ENCODE measurements around the gene ANKK1.

ANKK1 gene

DNA sequence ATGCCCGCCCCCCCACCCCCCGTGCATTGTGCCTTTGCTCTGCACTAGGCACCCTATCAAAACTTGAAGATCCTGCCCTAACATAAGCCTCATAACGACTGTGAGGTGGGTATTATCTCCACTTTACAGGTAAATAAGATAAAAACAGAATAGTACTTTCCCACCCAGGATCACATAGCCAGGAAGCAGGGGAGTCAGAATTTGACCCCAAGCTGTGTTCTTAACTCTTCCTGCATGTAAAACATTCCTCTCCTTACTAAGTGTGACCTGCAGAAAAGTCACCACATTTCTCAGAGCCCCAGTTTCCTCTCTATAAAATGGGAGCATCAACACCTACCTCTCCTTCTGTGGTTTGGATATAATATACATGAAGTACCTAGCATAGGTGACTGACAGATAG, 18.2 kb upstream of the ANKK1 start:
- H3K9me3 Mint-ChIP-seq = no peaks in the 10 kb centered on the region
- no peak overlapping the region for H3K27ac Mint-ChIP-seq
- peaks cover 13% of the 10 kb centered on the region for H3K36me3 Mint-ChIP-seq (ENCODE audit: low read depth)
- H3K4me1 Mint-ChIP-seq (ENCODE audit: low read depth) = peaks cover 11% of the 10 kb centered on the region
- H3K4me3 Mint-ChIP-seq = no peak overlapping the region
- no peaks in the 10 kb centered on the region for H3K27me3 Mint-ChIP-seq

- peaks cover 13% of the 10 kb centered on the region for H3K36me3 Mint-ChIP-seq (ENCODE audit: low read depth)
- no peaks in the 10 kb centered on the region for H3K9me3 Mint-ChIP-seq
- H3K4me3 Mint-ChIP-seq = no peak overlapping the region
- peaks cover 10% of the 10 kb centered on the region for H3K4me1 Mint-ChIP-seq (ENCODE audit: low read depth)
- H3K27me3 Mint-ChIP-seq = no peaks in the 10 kb centered on the region
- H3K27ac Mint-ChIP-seq = no peak overlapping the region
Measured at GRCh38 chr11:113370634-113371033, 16.9 kb upstream of the ANKK1 start.

DNA sequence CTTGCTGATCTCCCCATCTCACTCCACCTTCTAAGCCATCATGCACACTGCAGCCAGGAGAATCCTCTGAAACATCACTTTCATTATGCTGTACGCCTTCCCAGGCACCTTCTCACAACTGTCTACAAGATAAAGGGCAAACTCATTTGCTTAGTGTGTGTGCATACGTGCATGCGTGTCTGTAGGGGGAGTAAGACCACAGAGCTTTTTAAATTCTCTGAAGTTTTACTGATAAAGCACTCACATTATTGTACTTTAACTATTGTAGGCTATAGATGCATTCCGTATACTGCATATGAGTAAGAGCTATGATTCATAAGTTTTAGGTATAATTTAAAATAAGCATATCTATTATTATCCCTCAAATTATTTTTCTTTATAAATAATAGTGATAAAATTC, 15.3 kb upstream of the ANKK1 start:
- no peaks in the 10 kb centered on the region for H3K9me3 Mint-ChIP-seq

DNA sequence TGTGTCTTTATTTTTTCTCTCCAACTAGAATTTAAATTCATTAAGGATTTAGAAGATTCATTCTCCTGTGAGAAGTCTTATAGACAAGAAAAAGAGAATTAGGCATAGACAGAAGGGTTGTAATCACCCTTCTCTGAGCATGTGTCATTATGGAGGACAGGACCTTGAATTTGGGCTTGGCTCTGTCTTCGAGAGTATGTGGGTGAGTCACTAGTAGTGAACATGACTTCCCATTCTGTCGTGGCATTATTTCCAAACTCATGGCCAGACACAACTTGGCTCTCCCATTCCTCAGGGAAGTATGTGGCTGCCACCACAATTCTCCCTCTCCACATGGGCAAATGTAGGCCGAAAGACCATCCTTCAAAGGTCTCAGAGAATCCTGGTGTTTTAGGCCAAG, 14.3 kb upstream of the ANKK1 start:
- Mint-ChIP-seq H3K27ac (no peak overlapping the region), H3K27me3 (no peaks in the 10 kb centered on the region), H3K9me3 (no peaks in the 10 kb centered on the region), H3K4me3 (no peak overlapping the region), H3K4me1 (ENCODE audit: low read depth) (peaks cover 6% of the 10 kb centered on the region), H3K36me3 (ENCODE audit: low read depth) (peaks cover 12% of the 10 kb centered on the region)

More for the DNA sequence above, 15.3 kb upstream of the ANKK1 start:
- Mint-ChIP-seq H3K27me3 (no peaks in the 10 kb centered on the region), H3K36me3 (ENCODE audit: low read depth) (peaks cover 13% of the 10 kb centered on the region), H3K4me1 (ENCODE audit: low read depth) (peaks cover 6% of the 10 kb centered on the region), H3K4me3 (no peak overlapping the region), H3K27ac (no peak overlapping the region)

DNA sequence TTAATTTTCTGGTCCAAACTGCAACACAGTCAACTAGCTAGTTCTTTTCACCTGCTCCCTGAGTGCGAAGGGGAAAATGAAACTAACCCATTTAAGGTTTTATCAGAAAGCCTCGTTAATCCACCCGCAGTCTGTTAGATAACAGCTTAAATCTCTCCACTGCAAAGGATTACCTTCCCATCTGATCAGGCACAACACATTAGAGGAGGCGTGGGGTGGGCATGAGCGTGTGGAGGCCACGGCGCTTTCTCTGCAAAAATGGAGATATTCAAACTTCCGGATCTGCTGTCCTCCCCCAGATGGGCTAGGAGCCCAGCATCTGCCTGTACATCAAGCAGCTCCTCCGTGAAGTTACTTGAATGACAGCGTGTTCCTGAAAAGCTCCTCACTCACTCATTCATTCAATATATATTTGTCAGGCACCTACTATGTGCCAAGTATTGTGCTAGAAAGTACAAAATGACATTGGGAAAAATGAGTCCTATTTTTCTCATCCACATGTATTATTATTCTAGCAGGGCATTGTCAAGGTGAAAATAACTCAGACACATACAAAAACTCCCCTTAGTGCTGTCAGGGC, 13.5 kb upstream of the ANKK1 start:
- H3K4me3 Mint-ChIP-seq = no peak overlapping the region
- H3K9me3 Mint-ChIP-seq = no peaks in the 10 kb centered on the region
- no peaks in the 10 kb centered on the region for H3K27me3 Mint-ChIP-seq

DNA sequence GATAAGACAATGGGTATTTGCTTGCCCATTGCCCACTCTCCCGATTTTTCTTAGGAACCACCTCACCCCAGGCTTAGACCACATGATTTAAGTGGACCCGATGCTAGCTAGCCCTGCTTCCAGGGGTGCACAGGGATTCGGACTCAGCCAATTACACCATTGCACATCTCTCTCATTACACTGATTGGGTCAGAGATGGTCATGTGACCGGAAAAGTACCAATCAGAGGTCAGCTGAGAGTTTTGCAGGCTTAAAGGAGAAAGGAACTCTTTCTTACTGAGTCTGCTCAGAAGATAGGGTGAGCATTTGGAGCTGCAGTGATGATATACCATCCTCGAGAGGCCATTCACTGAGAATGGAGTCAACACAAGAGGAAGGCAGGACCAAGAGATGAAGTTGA, 12.2 kb upstream of the ANKK1 start:
- Mint-ChIP-seq H3K36me3 (ENCODE audit: low read depth) (peaks cover 4% of the 10 kb centered on the region), H3K27me3 (no peaks in the 10 kb centered on the region), H3K4me1 (ENCODE audit: low read depth) (peaks cover 6% of the 10 kb centered on the region), H3K9me3 (no peaks in the 10 kb centered on the region), H3K4me3 (no peak overlapping the region), H3K27ac (no peak overlapping the region)

More for the DNA sequence above, 13.5 kb upstream of the ANKK1 start:
- Mint-ChIP-seq H3K36me3 (ENCODE audit: low read depth) (peaks cover 7% of the 10 kb centered on the region), H3K27ac (no peak overlapping the region), H3K4me1 (ENCODE audit: low read depth) (peaks cover 6% of the 10 kb centered on the region)

- Mint-ChIP-seq H3K4me1 (ENCODE audit: low read depth) (peaks cover 6% of the 10 kb centered on the region), H3K27ac (no peak overlapping the region), H3K9me3 (no peaks in the 10 kb centered on the region), H3K27me3 (no peaks in the 10 kb centered on the region), H3K36me3 (ENCODE audit: low read depth) (peaks cover 12% of the 10 kb centered on the region), H3K4me3 (no peak overlapping the region)
Measured at GRCh38 chr11:113376156-113376555, 11.4 kb upstream of the ANKK1 start.

DNA sequence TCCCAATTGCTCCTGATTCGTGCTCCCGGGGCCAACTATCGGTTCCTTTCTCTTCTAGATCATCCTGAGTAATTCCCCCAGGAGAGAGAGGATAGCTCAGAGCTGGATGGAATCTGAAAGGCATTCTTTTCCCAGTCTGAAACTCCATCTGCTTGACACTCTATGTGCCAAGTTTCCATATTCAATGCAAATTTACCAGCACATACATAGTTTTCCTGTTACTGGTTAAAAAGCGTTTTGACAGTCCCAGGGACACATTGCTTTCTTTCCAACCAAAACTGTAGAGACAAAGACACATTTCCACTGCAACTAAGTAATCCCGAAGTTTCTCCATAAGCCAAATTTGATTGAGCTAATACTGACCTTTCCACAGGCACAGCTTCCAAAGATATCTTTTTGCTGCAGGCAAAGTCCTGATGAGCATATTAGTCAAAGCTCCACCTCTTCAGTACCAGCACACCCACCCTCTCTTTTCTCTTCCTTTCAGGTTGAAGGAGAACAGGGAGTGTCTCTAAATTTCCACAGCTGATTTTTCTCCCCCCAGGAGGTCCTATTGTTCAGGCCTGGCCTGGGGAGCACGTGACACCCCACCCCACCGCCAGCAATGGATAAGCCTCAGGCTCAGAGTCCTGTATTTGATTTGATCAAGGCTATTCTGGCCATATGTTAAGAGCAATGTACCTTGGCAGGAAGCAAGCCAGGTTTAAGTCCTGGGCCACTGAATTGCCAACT, 9.7 kb upstream of the ANKK1 start:
- Mint-ChIP-seq H3K27me3 (no peaks in the 10 kb centered on the region), H3K4me3 (no peak overlapping the region), H3K4me1 (ENCODE audit: low read depth) (peaks cover 6% of the 10 kb centered on the region), H3K9me3 (no peaks in the 10 kb centered on the region), H3K27ac (no peak overlapping the region), H3K36me3 (ENCODE audit: low read depth) (peaks cover 12% of the 10 kb centered on the region)

- no peaks in the 10 kb centered on the region for H3K9me3 Mint-ChIP-seq
- H3K4me3 Mint-ChIP-seq = no peak overlapping the region
- peaks cover 12% of the 10 kb centered on the region for H3K36me3 Mint-ChIP-seq (ENCODE audit: low read depth)
- H3K27ac Mint-ChIP-seq = no peak overlapping the region
- no peaks in the 10 kb centered on the region for H3K27me3 Mint-ChIP-seq
- peaks cover 6% of the 10 kb centered on the region for H3K4me1 Mint-ChIP-seq (ENCODE audit: low read depth)
Measured at GRCh38 chr11:113378692-113379091, 8.9 kb upstream of the ANKK1 start.

DNA sequence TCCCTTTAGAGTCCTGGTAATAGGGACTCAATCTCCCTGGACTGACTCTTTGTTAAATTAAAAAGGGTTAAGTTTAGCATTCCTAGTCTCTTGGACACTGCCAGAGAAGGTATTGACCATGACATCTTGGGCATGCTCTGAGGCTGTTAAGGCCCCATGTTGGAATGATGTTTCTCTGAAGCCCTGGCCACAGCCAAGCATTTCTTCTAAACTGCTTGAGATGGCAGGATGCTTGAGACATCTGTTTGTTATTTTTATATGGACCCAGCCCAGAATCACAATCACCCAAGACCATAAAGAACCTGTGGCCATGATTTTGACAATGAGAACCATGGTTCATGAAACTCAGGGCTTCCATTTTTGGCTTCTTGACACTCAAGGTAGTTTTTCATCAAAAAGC, 5.5 kb upstream of the ANKK1 start:
- peaks cover 16% of the 10 kb centered on the region for H3K36me3 Mint-ChIP-seq (ENCODE audit: low read depth)
- H3K4me3 Mint-ChIP-seq = no peak overlapping the region
- H3K27me3 Mint-ChIP-seq = no peaks in the 10 kb centered on the region
- no peaks in the 10 kb centered on the region for H3K9me3 Mint-ChIP-seq
- no peaks in the 10 kb centered on the region for H3K4me1 Mint-ChIP-seq (ENCODE audit: low read depth)
- H3K27ac Mint-ChIP-seq = no peak overlapping the region

- no peaks in the 10 kb centered on the region for H3K4me1 Mint-ChIP-seq (ENCODE audit: low read depth)
- H3K27ac Mint-ChIP-seq = no peak overlapping the region
- no peaks in the 10 kb centered on the region for H3K27me3 Mint-ChIP-seq
- H3K36me3 Mint-ChIP-seq (ENCODE audit: low read depth) = peaks cover 16% of the 10 kb centered on the region
- no peaks in the 10 kb centered on the region for H3K9me3 Mint-ChIP-seq
- H3K4me3 Mint-ChIP-seq = no peak overlapping the region
Measured at GRCh38 chr11:113384551-113384950, 3.0 kb upstream of the ANKK1 start.

DNA sequence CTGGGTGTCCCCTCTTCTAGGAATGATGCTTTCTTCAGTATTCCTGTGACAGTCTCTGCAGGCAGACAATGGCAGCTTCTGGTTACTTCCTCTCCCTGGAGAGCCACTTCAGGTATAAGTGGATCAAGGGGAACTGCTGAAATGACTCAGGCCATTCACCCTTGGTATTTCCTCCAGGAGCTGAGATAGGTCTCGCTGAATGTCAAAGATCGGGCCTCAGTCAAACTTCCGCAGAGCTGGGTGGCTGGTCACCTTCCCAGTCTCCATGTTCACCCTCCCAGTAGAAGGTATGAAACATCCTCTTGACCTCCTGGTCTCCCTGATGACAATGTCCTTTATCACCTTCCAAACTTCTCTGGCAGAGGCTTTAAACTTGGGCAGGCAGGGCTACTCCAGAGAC, 1.8 kb upstream of the ANKK1 start:
- Mint-ChIP-seq H3K27me3 (no peaks in the 10 kb centered on the region), H3K4me1 (ENCODE audit: low read depth) (no peaks in the 10 kb centered on the region), H3K36me3 (ENCODE audit: low read depth) (peaks cover 9% of the 10 kb centered on the region), H3K9me3 (no peaks in the 10 kb centered on the region), H3K4me3 (no peak overlapping the region), H3K27ac (no peak overlapping the region)

GRCh38 chr11:113386866-113387265, 713 bp upstream of the ANKK1 start:
- Mint-ChIP-seq H3K27me3 (no peaks in the 10 kb centered on the region), H3K4me3 (no peak overlapping the region), H3K9me3 (no peaks in the 10 kb centered on the region), H3K36me3 (ENCODE audit: low read depth) (peaks cover 4% of the 10 kb centered on the region), H3K4me1 (ENCODE audit: low read depth) (no peaks in the 10 kb centered on the region), H3K27ac (no peak overlapping the region)

DNA sequence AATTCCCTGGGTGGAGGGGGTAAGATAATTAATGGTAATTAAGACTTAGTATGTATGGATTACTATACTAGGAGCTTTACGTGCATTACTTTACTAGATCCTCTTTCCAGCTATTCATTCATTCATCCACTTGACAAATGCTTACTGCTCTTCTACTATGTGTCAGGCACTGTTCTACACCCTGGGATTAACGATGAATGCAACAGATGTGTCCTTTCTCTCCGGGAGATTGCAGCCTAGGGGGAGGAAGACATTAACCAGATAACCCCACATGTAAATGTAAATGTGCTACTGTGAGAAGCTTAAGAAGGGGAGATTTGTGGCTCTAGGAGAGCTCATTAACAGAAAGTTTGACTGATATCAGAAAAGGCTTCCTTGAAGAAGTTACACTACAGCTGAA, 1.7 kb downstream of the ANKK1 start:
- Mint-ChIP-seq H3K27ac (no peak overlapping the region), H3K27me3 (no peaks in the 10 kb centered on the region), H3K9me3 (no peaks in the 10 kb centered on the region), H3K4me3 (no peak overlapping the region), H3K4me1 (ENCODE audit: low read depth) (no peaks in the 10 kb centered on the region), H3K36me3 (ENCODE audit: low read depth) (peaks cover 4% of the 10 kb centered on the region)

DNA sequence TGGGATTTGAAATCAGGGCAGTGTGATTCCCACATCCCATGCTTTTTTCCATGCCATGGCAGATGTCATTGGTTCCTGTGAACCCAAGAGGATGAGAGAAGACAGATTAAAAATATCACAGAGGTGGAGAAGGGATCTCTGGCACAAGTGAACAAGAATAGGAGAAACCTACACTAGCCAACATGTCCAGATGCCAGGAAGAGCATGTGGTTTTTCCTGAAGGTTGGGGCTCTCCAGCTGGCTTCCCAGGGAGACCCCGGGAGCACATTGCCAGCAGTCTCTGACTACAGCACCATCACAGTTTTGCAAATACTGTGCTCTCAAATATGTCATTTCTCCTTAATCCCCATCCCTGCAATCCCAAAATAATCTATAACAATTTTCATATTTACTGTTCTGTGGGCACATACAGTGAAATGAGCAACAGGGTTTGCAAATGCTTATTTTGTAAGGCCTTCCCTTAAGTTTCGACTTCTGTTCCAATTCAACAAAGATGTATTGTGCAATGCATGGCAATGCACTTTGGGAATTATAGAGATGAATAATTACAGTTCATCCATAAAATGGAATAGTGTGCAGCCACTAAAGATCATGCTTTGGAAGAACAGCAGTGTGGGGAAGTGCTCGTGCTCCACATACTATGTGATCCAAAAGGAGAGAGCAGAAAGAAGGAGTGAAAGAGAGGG, 4.8 kb downstream of the ANKK1 start:
- H3K9me3 Mint-ChIP-seq = no peaks in the 10 kb centered on the region
- no peak overlapping the region for H3K27ac Mint-ChIP-seq
- H3K27me3 Mint-ChIP-seq = no peaks in the 10 kb centered on the region
- no peaks in the 10 kb centered on the region for H3K4me1 Mint-ChIP-seq (ENCODE audit: low read depth)
- H3K36me3 Mint-ChIP-seq (ENCODE audit: low read depth) = no peaks in the 10 kb centered on the region
- no peak overlapping the region for H3K4me3 Mint-ChIP-seq

All from stimulated activated naive CD8-positive, alpha-beta T cell treated with anti-CD3 and anti-CD28 coated beads, Interleukin-15, Interleukin-2, amounts not matched to agents 100 ng/mL and 50 ng/mL, for 24 hours (primary cell).